GM23248 (cell line): Measurements from ENCODE around the gene MISP. TPM values are rescaled to one million over a fixed set of nuclear protein-coding genes. Genes with fewer than 3 reads are reported as not detected.
A peak's percentile ranks its signal among the peaks of the same experiment; 100 is the strongest.

Experiments
- DNase-seq: peaks from one replicate; pipeline ENCODE4 v3.0.0-alpha.2; 2015
- H2AFZ ChIP-seq: fragments of 200-600 bp; sonication (generic); 2 replicates; pipeline ENCODE4 v1.6.1; 2016; ENCODE audit warnings: antibody characterized with exemption
- H3F3A ChIP-seq: fragments of 200-600 bp; sonication (generic); 2 replicates; pipeline ENCODE4 v1.6.1; 2016; ENCODE audit warnings: mild to moderate bottlenecking, antibody characterized with exemption, mixed run types; ENCODE audit not compliant: insufficient read depth
- H3K27ac ChIP-seq: fragments of 200-600 bp; sonication (generic); 2 replicates; pipeline ENCODE4 v1.5.1; 2016; ENCODE audit warnings: mild to moderate bottlenecking
- H3K27me3 ChIP-seq: fragments of 200-600 bp; sonication (generic); replicated peaks from 2 replicates; pipeline ENCODE4 v1.6.1; 2016; ENCODE audit warnings: mild to moderate bottlenecking; ENCODE audit not compliant: insufficient read depth
- H3K36me3 ChIP-seq: fragments of 200-600 bp; sonication (generic); 2 replicates; pipeline ENCODE4 v1.6.1; 2016; ENCODE audit warnings: low read depth, mild to moderate bottlenecking
- H3K4me1 ChIP-seq: fragments of 200-600 bp; sonication (generic); 2 replicates; pipeline ENCODE4 v1.6.1; 2016; ENCODE audit warnings: mild to moderate bottlenecking; ENCODE audit not compliant: insufficient read depth
- H3K4me2 ChIP-seq: fragments of 200-600 bp; sonication (generic); one replicate; pipeline ENCODE4 v1.6.1; 2016; ENCODE audit warnings: mild to moderate bottlenecking; ENCODE audit not compliant: unreplicated experiment
- H3K4me3 ChIP-seq: fragments of 200-600 bp; sonication (generic); 2 replicates; pipeline ENCODE4 v1.5.1; 2016; ENCODE audit warnings: mild to moderate bottlenecking
- H3K79me2 ChIP-seq: fragments of 200-600 bp; sonication (generic); 2 replicates; pipeline ENCODE4 v1.6.1; 2016; ENCODE audit warnings: mild to moderate bottlenecking; ENCODE audit not compliant: insufficient read depth
- H3K9ac ChIP-seq: fragments of 200-600 bp; sonication (generic); 2 replicates; pipeline ENCODE4 v1.6.1; 2016; ENCODE audit warnings: mild to moderate bottlenecking
- H3K9me2 ChIP-seq: fragments of 200-600 bp; sonication (generic); 2 replicates; pipeline ENCODE4 v1.6.1; 2016; ENCODE audit warnings: mixed run types, mild to moderate bottlenecking, moderate library complexity; ENCODE audit not compliant: insufficient read depth
- H3K9me3 ChIP-seq: fragments of 200-600 bp; sonication (generic); one replicate; pipeline ENCODE4 v1.6.1; 2017; ENCODE audit warnings: low read depth
- H4K20me1 ChIP-seq: fragments of 200-600 bp; sonication (generic); 2 replicates; pipeline ENCODE4 v1.6.0; 2016; ENCODE audit not compliant: insufficient read depth
- EZH2 ChIP-seq: fragments of 200-600 bp; sonication (generic); IDR thresholded peaks from 2 replicates; pipeline ENCODE4 v1.6.1; 2018; ENCODE audit warnings: antibody characterized with exemption, mild to moderate bottlenecking; ENCODE audit not compliant: insufficient read depth, poor library complexity, severe bottlenecking
- EZH2phosphoT487 ChIP-seq: fragments of 200-600 bp; sonication (generic); IDR thresholded peaks from 2 replicates; pipeline ENCODE4 v1.6.1; 2018; ENCODE audit warnings: antibody characterized with exemption, moderate library complexity, mild to moderate bottlenecking, low read depth; ENCODE audit not compliant: insufficient read depth
- WGBS, 2 experiments: methylation state at CpG; one replicate each; pipeline ENCODE4 v1.1.6; 2015 to 2017; ENCODE audit warnings: low lambda C conversion rate in 2 of 2, low coverage in 1 of 2; ENCODE audit errors: missing lambda C conversion rate in 2 of 2; 5-methylcytosine and 5-hydroxymethylcytosine counted together
- in situ Hi-C: fragments of 300-500 bp; cut with MboI; formaldehyde crosslinking; loops from 2 replicates; pipeline ENCODE4 v1.15.0; 2020
- polyA plus RNA-seq: library from polyadenylated mRNA; unstranded; fragments of >200 nt; fragmentation: Nextera tagmentation; extraction: Ambion mirVana; gene quantifications from 2 replicates; pipeline ENCODE4 v1.2.1, GENCODE V29; 2016
- total RNA-seq: library from RNA; depleted of rRNA; stranded (reverse); fragments of >200 nt; shearing (Covaris generic); gene quantifications from 2 replicates; pipeline ENCODE4 v1.2.3, GENCODE V29; 2014

Gene MISP
- total and polyA plus RNA-seq, 2 experiments from 2014 or later, result not detected

GRCh38 chr19:792306-792885, 41.5 kb downstream of the MISP start:
- H3K27ac ChIP-seq, result no peak overlapping the region
- H3K9ac ChIP-seq, result no peak overlapping the region
- H3K4me2 ChIP-seq, result no peak overlapping the region
- H3K79me2 ChIP-seq, result no peaks in the 10 kb centered on the region
- no peaks in the 10 kb centered on the region for H3K9me2 ChIP-seq
- no peak overlapping the region for H2AFZ ChIP-seq
- no peaks in the 10 kb centered on the region for H3K9me3 ChIP-seq
- H3K36me3 ChIP-seq, result no peaks in the 10 kb centered on the region
- in situ Hi-C loops, result no loop called here
- no peaks in the 10 kb centered on the region for H3K27me3 ChIP-seq
- 85 to 86% methylated on average over 15 of the region's 16 CpGs for whole genome bisulfite sequencing, 2 experiments
- DNase-seq, result no peak
- TF ChIP-seq EZH2phosphoT487 (no peak), EZH2 (no peak)
- peaks cover 14% of the 10 kb centered on the region; the same call in 1 of the 2 replicates for H3K4me1 ChIP-seq
- H3K4me3 ChIP-seq, result no peak overlapping the region
- H4K20me1 ChIP-seq, result no peaks in the 10 kb centered on the region
- no peaks in the 10 kb centered on the region for H3F3A ChIP-seq

DNA sequence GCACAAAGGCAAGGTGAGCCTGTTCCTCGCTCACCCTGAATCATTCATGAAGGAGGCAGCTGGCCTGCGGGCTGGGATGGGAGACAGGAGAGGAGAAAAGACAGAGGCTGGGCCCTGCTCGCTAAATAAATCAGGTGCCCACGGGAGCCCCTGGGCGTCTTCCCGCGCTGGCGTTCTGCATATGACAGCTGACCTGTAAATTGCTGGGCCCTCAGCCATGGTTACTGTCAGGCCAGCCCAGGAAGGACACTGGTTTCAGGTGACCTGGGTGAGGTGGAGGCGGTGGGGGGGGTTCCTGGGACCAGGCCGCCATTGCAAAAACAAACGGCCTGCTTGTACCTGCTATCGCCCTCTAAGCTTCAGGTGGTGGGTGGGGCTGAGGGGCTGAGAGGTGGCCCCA, 42.9 kb downstream of the MISP start:
- Histone ChIP-seq H3K4me3 (no peak overlapping the region), H4K20me1 (peaks cover 2% of the 10 kb centered on the region; the same call in 1 of the 2 replicates), H3K9ac (no peak overlapping the region), H3F3A (no peaks in the 10 kb centered on the region; the same call in 1 of the 2 replicates), H3K27ac (no peak overlapping the region), H2AFZ (no peak overlapping the region), H3K36me3 (no peaks in the 10 kb centered on the region), H3K79me2 (peaks cover 9% of the 10 kb centered on the region), H3K4me2 (no peak overlapping the region), H3K27me3 (no peaks in the 10 kb centered on the region), H3K9me3 (no peaks in the 10 kb centered on the region), H3K9me2 (no peaks in the 10 kb centered on the region), H3K4me1 (peaks cover 13% of the 10 kb centered on the region; the same call in 1 of the 2 replicates)
- no peak for TF ChIP-seq EZH2
- no peak for TF ChIP-seq EZH2phosphoT487
- DNase-seq, result no peak
- in situ Hi-C loops, result no loop called here
- 97 to 98% methylated on average over 12 of the region's 12 CpGs for WGBS, 2 experiments

DNA sequence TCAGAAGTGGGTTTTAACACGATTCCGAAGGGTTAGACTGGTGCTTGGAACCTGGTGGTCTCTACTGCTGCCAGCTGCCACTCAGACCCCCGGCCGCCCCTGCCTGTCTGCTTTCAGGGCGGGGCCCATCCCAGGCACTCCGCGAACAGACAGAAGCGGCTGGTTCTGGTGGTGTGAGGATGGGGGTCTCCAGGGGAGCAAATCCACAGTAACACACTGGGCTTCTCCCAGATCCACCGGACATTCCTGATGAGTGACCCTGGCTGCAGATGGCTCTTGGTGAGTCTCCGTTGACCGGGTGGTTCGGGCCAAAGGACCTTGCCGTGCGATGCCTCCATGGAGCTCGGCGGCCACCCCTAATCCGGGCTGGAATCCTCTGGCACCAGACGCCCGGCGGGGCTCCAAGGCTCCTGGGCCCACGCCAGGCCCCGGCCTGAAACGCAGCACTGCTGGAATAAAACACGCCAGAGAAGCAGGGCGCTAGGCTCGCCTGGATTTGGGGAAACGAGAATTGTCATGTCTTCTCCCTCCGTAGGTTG, 44.2 kb downstream of the MISP start:
- in situ Hi-C loops, result no loop called here

DNA sequence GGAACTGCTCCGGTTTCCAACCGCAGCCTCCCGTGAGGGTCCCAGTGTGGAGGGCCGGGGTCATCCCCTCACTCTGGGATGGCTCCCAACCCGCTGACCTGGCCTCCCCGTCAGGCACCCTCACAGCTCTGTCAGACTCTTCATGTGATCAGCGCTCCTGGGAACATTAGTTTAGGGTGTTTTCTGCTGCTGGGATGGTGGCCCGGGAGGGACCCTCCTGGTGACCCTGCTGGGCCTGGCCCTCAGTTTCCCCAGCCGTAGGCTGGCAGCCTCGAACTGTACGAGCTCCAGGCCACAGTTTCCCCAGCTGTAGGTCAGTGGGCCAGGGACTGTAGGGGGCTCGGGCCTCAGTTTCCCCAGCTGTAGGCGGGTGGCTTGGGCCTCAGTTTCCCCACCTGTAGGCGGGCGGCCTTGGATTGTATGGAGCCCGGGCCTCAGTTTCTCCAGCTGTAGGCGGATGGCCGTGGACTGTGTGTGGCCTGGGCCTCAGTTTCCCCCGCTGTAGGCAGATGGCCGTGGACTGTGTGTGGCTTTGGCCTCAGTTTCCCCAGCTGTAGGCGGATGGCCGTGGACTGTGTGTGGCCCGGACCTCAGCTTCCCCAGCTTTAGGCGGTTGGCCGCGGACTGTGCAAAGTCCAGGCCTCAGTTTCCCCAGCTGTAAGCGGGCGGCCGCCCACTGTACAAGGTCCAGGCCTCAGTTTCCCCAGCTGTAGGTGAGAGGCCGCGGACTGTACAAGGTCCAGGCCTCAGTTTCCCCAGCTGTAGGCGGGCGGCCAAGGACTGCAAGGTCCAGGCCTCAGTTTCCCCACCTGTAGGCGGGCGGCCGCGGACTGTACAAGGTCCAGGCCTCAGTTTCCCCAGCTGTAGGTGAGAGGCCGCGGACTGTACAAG, 45.0 kb downstream of the MISP start:
- H3K27ac ChIP-seq, result no peak overlapping the region; the same call in 1 of the 2 replicates
- TF ChIP-seq EZH2, result no peak
- TF ChIP-seq EZH2phosphoT487, result no peak
- peak overlapping the region; percentile 84 for H3K4me2 ChIP-seq
- DNase-seq, result no peak
- WGBS, 2 experiments, result 72 to 83% methylated on average over 33 to 39 of the region's 39 CpGs
- H3K9me2 ChIP-seq, result no peaks in the 10 kb centered on the region
- H3F3A ChIP-seq, result peaks cover 8% of the 10 kb centered on the region
- H4K20me1 ChIP-seq, result peaks cover 19% of the 10 kb centered on the region; the same call in 1 of the 2 replicates
- peaks cover 31% of the 10 kb centered on the region for H3K79me2 ChIP-seq
- 0 out of 2 replicates have a peak, but pooled peaks cover 10% of the 10 kb centered on the region for H3K36me3 ChIP-seq
- peak overlapping the region; percentile 86 for H2AFZ ChIP-seq
- H3K4me3 ChIP-seq, result peak overlapping the region; percentile 78
- in situ Hi-C loops, result no loop called here
- no peaks in the 10 kb centered on the region for H3K27me3 ChIP-seq
- peaks cover 18% of the 10 kb centered on the region for H3K4me1 ChIP-seq
- H3K9ac ChIP-seq, result peak overlapping the region; percentile 86
- H3K9me3 ChIP-seq, result no peaks in the 10 kb centered on the region

More for the DNA sequence above, 44.2 kb downstream of the MISP start:
- Histone ChIP-seq H3K36me3 (0 out of 2 replicates have a peak, but pooled peaks cover 9% of the 10 kb centered on the region), H3K27ac (no peak overlapping the region), H2AFZ (peak overlapping the region; percentile 44; the same call in 1 of the 2 replicates), H3F3A (peaks cover 8% of the 10 kb centered on the region), H3K9me3 (no peaks in the 10 kb centered on the region), H3K4me2 (no peak overlapping the region), H3K79me2 (peaks cover 23% of the 10 kb centered on the region), H3K4me1 (peaks cover 13% of the 10 kb centered on the region), H3K9me2 (no peaks in the 10 kb centered on the region), H3K9ac (no peak overlapping the region), H3K4me3 (no peak overlapping the region), H3K27me3 (no peaks in the 10 kb centered on the region), H4K20me1 (peaks cover 13% of the 10 kb centered on the region; the same call in 1 of the 2 replicates)
- no peak for TF ChIP-seq EZH2
- TF ChIP-seq EZH2phosphoT487, result no peak
- peak; percentile 40 for DNase-seq
- 42 to 43% methylated on average over 27 to 28 of the region's 28 CpGs for WGBS, 2 experiments
